ENCODE data around the gene HLA-DQA2.
"Not testable (repeated sequence)": the region's sequence is repeated elsewhere in the genome, so short reads cannot be mapped to it uniquely, and the experiment has no call there.

The HLA-DQA2 gene

DNA sequence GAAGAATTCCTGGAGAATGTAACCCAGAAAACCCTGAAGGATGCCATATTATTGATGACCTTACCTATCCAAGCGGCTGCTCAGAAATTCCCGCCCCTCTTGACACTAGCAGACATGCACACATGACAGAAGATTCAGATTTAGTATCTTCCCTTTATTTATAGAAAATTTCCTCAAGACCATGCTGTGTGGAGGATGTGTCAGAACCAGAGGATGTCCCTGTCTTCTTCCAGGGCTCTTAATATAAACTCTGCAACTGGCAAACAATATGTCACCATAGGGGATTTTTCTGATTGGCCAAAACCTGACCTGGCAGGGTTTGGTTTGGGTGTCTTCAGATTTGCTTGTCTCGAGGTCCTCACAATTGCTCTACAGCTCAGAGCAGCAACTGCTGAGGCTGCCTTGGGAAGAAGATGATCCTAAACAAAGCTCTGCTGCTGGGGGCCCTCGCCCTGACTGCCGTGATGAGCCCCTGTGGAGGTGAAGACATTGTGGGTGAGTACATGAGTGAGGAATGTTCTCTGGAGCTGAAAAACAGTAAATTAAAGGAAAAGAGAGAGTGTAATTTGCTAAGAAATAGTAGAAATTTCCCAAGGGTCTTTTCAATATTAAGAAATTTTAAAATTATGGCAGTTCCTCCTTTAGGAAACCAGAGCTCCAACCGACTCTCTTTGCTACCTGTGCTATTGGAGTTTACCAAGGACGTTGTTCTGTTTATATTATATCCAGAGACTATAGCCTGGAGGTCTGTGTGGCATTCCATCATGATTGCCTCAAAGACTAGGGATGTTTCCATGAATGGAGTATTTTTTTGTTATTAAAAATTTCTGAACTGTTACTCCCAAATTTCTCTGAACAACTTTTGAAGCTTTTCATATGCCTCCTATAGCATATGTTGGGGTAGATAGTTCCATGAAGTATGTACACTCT is at the start of gene HLA-DQA2:
HLA-DQA2 (plus strand) TSS at position 361 of the 930 bp plus-strand sequence; CDS start at position 414, 53 bp downstream.
- Mint-ChIP-seq H3K9me3 (no peaks in the 10 kb centered on the region), H3K27me3 (peaks cover 20% of the 10 kb centered on the region), H3K27ac (no peak within 1 kb of the TSS), H3K36me3 (no peaks in the 10 kb centered on the region), H3K4me3 (peak within 1 kb of the TSS; percentile 43), H3K4me1 (no peaks in the 10 kb centered on the region)
- no peak for ATAC-seq

- Mint-ChIP-seq H3K9me3 (no peaks in the 10 kb centered on the region), H3K4me3 (no peak overlapping the region), H3K36me3 (no peaks in the 10 kb centered on the region), H3K27me3 (no peaks in the 10 kb centered on the region), H3K4me1 (peaks cover 34% of the 10 kb centered on the region), H3K27ac (peak overlapping the region; percentile 97)
- peak; percentile 79 for ATAC-seq
Observed at GRCh38 chr6:32692019-32692418, 49.2 kb upstream of the HLA-DQA2 start.

GRCh38 chr6:32697031-32697430 is 44.2 kb upstream of the HLA-DQA2 start:
- ATAC-seq = no peak
- Mint-ChIP-seq H3K4me1 (peaks cover 17% of the 10 kb centered on the region), H3K4me3 (no peak overlapping the region), H3K27ac (no peak overlapping the region), H3K36me3 (no peaks in the 10 kb centered on the region), H3K27me3 (peaks cover 15% of the 10 kb centered on the region), H3K9me3 (no peaks in the 10 kb centered on the region)

DNA sequence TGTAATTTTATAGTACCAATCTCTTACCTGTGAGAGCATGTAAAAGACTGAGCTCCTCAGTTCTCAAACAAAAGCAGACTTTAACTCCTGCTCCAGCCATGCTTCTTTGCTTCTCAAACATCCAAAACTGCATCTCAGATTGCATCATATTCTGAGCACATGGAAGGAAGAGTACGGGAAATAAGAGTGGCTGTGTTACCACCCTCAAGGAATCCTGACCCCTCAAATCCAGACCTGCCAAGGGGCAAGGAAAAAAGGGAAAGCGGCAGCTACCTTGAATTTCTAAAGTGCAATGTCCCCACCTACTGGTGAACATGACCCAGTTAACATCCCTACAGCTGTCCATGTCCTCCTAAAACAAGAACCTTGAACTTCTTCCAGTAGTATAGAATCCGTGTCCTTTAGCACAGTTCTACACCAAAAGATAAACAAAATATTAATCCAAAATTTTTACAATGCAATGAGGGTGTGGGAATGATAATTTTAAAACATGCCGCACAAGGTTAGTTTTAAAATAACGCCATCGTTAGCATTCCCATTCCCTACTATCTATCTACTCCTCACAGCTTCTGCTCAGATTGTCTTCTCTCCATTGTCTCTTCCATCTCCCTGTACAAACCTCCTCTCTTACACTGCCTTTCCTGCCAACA is 40.7 kb upstream of the HLA-DQA2 start:
- Mint-ChIP-seq H3K4me1 (peaks cover 11% of the 10 kb centered on the region), H3K9me3 (no peaks in the 10 kb centered on the region), H3K4me3 (peak overlapping the region; percentile 53), H3K27ac (peak overlapping the region; percentile 70), H3K27me3 (peaks cover 16% of the 10 kb centered on the region), H3K36me3 (peaks cover 5% of the 10 kb centered on the region)
- peak; percentile 76 for ATAC-seq

- peaks cover 5% of the 10 kb centered on the region for H3K36me3 Mint-ChIP-seq
- H3K9me3 Mint-ChIP-seq = no peaks in the 10 kb centered on the region
- H3K27me3 Mint-ChIP-seq = peaks cover 16% of the 10 kb centered on the region
- no peak overlapping the region for H3K4me3 Mint-ChIP-seq
- no peak for ATAC-seq
- H3K27ac Mint-ChIP-seq = no peak overlapping the region
- peaks cover 11% of the 10 kb centered on the region for H3K4me1 Mint-ChIP-seq
Observed at GRCh38 chr6:32703347-32703746, 37.8 kb upstream of the HLA-DQA2 start.

- not testable (repeated sequence) for H3K9me3 Mint-ChIP-seq, H3K27ac Mint-ChIP-seq, ATAC-seq, H3K36me3 Mint-ChIP-seq, H3K4me3 Mint-ChIP-seq
- Mint-ChIP-seq H3K4me1 (peaks cover 10% of the 10 kb centered on the region), H3K27me3 (peaks cover 16% of the 10 kb centered on the region)
Observed at GRCh38 chr6:32705164-32705563, 36.0 kb upstream of the HLA-DQA2 start.

GRCh38 chr6:32709625-32710024 is 31.6 kb upstream of the HLA-DQA2 start:
- Mint-ChIP-seq H3K27me3 (no peaks in the 10 kb centered on the region), H3K36me3 (peaks cover 5% of the 10 kb centered on the region), H3K27ac (no peak overlapping the region), H3K9me3 (no peaks in the 10 kb centered on the region), H3K4me3 (no peak overlapping the region), H3K4me1 (peaks cover 10% of the 10 kb centered on the region)
- ATAC-seq = no peak

DNA sequence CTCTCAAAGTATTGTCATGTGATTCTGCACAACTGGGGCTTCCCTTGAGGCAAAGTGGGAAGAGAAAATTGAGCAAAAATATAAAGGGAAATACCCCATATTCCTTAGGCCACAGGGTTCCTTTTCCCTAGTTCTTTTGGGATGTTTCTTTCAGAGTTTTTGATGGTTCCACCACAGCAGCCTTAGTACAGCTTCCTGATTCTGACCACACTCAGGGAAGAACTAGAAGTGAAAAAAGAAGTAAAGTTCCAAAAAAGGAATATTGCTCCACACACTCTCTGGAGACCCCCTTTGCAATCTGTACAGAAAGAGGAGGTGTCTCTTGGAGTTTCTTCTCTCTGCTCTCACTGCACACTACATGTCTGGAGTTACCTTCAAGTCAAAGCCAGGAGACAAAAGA is 27.9 kb upstream of the HLA-DQA2 start:
- H3K9me3 Mint-ChIP-seq = no peaks in the 10 kb centered on the region
- ATAC-seq = no peak
- no peak overlapping the region for H3K4me3 Mint-ChIP-seq
- no peaks in the 10 kb centered on the region for H3K36me3 Mint-ChIP-seq
- peaks cover 10% of the 10 kb centered on the region for H3K4me1 Mint-ChIP-seq
- H3K27me3 Mint-ChIP-seq = no peaks in the 10 kb centered on the region
- H3K27ac Mint-ChIP-seq = no peak overlapping the region

DNA sequence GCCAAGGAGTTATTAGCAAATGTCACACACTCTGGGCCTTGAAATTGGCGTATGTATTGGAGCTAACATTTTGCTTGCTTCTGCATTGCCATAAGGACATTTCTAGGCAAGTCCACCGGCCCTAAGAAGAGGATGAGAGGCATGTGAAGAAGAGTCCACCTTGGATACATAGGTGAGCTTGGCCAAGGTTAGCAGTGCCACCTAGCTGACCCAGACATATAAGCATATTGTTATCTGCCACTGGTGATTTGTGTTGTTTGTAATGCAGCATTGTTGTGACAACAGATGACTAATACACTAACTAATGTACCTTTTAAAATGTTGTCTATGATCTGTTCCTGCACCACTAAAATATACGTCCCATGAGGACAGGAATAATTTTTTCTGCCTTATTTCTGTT is 24.8 kb upstream of the HLA-DQA2 start:
- H3K4me3 Mint-ChIP-seq = no peak overlapping the region
- no peak for ATAC-seq
- H3K27me3 Mint-ChIP-seq = no peaks in the 10 kb centered on the region
- peaks cover 6% of the 10 kb centered on the region for H3K9me3 Mint-ChIP-seq
- no peak overlapping the region for H3K27ac Mint-ChIP-seq
- H3K36me3 Mint-ChIP-seq = no peaks in the 10 kb centered on the region
- peaks cover 10% of the 10 kb centered on the region for H3K4me1 Mint-ChIP-seq

DNA sequence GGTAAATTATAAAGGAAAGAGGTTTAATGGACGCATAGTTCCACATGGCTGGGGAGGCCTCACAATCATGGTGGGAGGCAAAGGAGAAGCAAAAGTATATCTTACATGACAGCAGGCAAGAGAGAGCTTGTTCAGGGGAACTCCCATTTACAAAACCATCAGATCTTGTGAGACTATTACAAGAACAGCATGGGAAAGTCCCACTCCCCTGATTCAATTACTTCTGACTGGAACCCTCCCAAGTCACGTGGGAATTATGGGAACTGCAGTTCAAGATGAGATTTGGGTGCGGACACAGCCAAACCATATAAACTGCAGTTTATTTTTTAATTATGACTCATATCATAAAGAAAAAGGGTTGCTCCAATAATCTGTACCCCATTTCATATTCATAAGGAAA is 22.3 kb upstream of the HLA-DQA2 start:
- ATAC-seq = no peak
- peaks cover 6% of the 10 kb centered on the region for H3K9me3 Mint-ChIP-seq
- H3K27me3 Mint-ChIP-seq = no peaks in the 10 kb centered on the region
- no peaks in the 10 kb centered on the region for H3K4me1 Mint-ChIP-seq
- H3K4me3 Mint-ChIP-seq = no peak overlapping the region
- H3K27ac Mint-ChIP-seq = no peak overlapping the region
- H3K36me3 Mint-ChIP-seq = no peaks in the 10 kb centered on the region

DNA sequence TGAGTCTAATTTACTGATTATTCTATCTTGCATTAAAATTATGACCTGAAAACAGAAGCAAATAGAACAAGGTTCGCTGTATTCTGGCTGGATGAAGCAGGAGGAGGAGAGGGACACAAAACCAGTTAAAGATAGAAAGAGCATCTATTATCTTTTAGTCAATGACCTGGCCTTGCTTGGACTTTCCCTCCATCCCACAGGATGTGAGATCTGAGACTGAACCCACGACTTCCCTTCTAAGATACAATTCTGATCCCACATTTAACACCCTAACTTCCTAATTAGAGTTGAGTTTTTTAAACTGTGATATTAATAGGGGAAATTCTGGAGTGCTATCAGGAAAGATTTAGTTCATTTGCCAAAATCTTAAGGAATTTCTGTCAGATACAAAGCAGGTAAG is 3.1 kb upstream of the HLA-DQA2 start:
- H3K27me3 Mint-ChIP-seq = peaks cover 10% of the 10 kb centered on the region
- H3K36me3 Mint-ChIP-seq = no peaks in the 10 kb centered on the region
- ATAC-seq = no peak
- no peak overlapping the region for H3K4me3 Mint-ChIP-seq
- no peaks in the 10 kb centered on the region for H3K9me3 Mint-ChIP-seq
- H3K27ac Mint-ChIP-seq = no peak overlapping the region
- no peaks in the 10 kb centered on the region for H3K4me1 Mint-ChIP-seq

DNA sequence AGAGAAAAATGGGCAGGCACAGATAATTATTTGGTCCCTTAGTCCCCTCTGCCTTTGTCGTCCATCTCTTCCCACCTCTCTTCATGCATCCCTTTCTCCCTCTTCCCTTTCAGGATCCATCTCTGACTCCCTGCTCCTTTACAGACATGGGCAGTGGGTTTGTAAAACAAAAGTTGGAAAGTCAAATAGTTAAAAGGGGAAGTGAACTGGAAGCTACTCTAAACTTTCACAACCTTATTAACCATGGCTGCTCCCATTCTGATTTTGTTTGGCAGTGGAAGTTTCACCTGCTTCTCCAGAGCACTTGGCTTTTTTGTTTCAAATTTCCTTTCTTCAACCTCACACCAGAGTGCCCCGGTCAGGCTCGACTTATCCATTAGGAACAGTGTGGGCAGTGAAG is 1.2 kb downstream of the HLA-DQA2 start:
- Mint-ChIP-seq H3K4me3 (peak overlapping the region; percentile 5), H3K9me3 (no peaks in the 10 kb centered on the region), H3K4me1 (no peaks in the 10 kb centered on the region), H3K27ac (no peak overlapping the region), H3K27me3 (peaks cover 21% of the 10 kb centered on the region), H3K36me3 (no peaks in the 10 kb centered on the region)
- no peak for ATAC-seq

GRCh38 chr6:32744776-32745175 is 3.6 kb downstream of the HLA-DQA2 start:
- Mint-ChIP-seq H3K9me3 (no peaks in the 10 kb centered on the region), H3K36me3 (no peaks in the 10 kb centered on the region), H3K4me3 (no peak overlapping the region), H3K27ac (no peak overlapping the region), H3K4me1 (no peaks in the 10 kb centered on the region), H3K27me3 (peaks cover 37% of the 10 kb centered on the region)
- ATAC-seq = no peak

- H3K4me1 Mint-ChIP-seq, H3K27ac Mint-ChIP-seq, ATAC-seq, H3K36me3 Mint-ChIP-seq, H3K4me3 Mint-ChIP-seq, H3K9me3 Mint-ChIP-seq: not testable (repeated sequence)
- H3K27me3 Mint-ChIP-seq = peaks cover 37% of the 10 kb centered on the region
Observed at GRCh38 chr6:32745649-32746048, 4.5 kb downstream of the HLA-DQA2 start.

GRCh38 chr6:32752580-32752979 is 11.4 kb downstream of the HLA-DQA2 start:
- Mint-ChIP-seq H3K9me3 (no peaks in the 10 kb centered on the region), H3K36me3 (no peaks in the 10 kb centered on the region), H3K4me3 (no peak overlapping the region), H3K27ac (no peak overlapping the region), H3K4me1 (no peaks in the 10 kb centered on the region), H3K27me3 (peaks cover 13% of the 10 kb centered on the region)
- no peak for ATAC-seq

DNA sequence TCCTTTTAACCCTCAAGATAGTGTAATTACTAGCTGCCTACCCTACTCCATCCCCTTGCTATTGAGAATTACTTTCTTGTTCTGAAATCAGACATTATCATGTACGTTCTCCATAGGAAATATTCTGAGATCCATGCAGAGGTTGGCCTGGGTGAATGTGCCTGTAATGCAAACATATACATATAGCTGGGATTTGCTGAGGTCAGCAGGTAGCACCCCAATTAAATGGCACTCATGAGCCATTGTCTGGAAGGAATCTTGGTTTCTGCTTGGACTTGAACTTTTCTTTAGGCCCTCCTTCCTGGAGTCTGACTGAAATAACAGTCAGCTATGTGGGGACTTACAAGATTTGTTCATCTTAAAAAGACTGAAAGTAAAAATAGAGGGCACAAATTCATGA is 18.5 kb downstream of the HLA-DQA2 start:
- no peak overlapping the region for H3K4me3 Mint-ChIP-seq
- no peaks in the 10 kb centered on the region for H3K4me1 Mint-ChIP-seq
- H3K27me3 Mint-ChIP-seq = peaks cover 19% of the 10 kb centered on the region
- no peak for ATAC-seq
- H3K27ac Mint-ChIP-seq = no peak overlapping the region
- no peaks in the 10 kb centered on the region for H3K9me3 Mint-ChIP-seq
- no peaks in the 10 kb centered on the region for H3K36me3 Mint-ChIP-seq
